Right renal pelvis (tissue), 4 donors: ENCODE data around the gene GPR63. TPM values are rescaled to one million over a fixed set of nuclear protein-coding genes. Genes with fewer than 3 reads are reported as not detected.

ENCODE experiments used
- DNase-seq, 4 donors: peaks; one replicate each; pipeline ENCODE4 v3.0.0-alpha.2; 2013; ENCODE audit warnings: low read depth in 4 of 4, low spot score in 3 of 4, missing footprints in 1 of 4
- polyA plus RNA-seq, 4 donors: library from polyadenylated mRNA; unstranded; fragments of 120-200 nt; gene quantifications; one replicate each; pipeline ENCODE4 v1.2.1, GENCODE V29; 2013; ENCODE audit not compliant: insufficient read length in 4 of 4

The GPR63 gene
- polyA plus RNA-seq, 4 donors: 2.6 to 3.8 (median 3.4) TPM

DNA sequence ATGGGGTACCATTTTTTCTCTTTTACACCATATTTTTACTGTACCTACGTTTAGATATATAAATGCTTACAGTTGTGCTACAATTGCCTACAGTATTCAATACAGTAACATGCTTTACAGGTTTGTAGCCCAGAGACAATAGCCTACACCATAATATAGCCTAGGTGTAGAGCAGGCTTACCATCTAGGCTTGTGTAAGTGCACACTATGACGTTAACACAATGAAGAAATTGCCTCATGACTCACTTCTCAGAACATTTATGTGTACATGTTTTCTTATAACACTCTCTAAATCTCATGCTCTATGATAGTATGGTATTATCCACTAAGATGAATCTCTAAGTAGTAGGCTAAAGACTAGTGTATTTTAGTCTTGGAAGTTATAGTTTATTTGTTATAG is 13.5 kb downstream of the GPR63 start:
- no peak for DNase-seq

DNA sequence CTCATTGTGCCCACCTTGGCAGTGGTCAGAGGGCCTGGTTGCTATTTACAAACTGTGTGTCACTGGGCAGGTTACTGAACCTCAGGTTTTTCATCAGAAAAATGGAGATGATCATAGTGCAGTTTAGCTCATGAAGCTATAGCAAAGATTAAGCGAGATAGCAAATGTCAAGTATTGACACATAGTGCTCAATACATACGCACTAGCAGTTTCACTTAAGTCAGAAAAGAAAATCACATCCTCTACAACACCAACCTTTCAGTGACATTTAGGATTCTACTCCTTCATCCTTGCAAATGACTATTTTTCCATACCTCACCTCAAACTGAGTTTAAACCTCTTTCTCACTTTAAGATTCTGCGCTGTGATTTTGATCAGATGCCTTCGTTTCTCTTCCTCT is 16.2 kb downstream of the GPR63 start:
- no peak for DNase-seq

DNA sequence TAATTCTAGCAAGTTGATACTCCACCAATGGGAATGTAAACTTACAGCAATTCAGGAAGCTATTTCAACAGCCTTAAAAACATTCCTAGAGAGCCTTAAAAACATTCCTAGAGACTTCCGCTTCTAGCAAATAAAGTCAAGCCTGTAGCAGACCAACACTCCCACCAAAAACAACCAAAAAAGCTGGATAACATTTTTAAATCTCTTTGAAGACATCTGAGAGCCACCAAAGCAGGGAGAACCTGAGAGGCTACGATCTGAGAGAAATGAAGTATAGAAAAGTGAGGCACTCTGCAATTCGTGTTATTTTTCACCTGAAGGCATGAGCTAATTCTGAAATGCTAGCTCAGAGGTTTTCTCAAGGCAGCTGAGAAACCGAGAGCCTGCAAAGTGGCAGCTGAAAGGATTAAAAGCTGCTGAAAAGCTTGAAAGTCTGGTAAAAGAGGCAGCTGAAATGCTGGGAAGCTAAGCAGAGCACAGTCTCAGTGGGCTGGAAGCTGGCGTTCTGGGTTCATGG is 20.9 kb downstream of the GPR63 start:
- no peak for DNase-seq

DNA sequence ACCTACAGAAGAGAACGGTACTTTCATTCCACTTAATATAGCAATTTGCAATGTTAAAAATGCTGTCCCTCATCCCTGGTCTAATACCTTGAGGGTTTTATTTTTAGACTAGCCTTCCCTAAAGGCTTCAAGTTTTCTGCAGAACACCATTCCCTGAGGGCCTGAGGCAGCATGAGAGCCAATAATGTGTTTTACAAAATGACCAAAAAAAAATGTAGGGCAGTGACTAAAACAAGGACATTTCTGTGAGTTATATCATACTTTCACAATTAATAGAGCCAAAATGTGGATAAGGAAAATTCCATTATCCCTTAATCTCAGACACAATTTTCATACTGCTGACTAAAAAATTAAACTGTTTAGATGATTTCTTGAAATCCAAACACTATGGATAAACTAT is 22.7 kb downstream of the GPR63 start:
- no peak for DNase-seq

DNA sequence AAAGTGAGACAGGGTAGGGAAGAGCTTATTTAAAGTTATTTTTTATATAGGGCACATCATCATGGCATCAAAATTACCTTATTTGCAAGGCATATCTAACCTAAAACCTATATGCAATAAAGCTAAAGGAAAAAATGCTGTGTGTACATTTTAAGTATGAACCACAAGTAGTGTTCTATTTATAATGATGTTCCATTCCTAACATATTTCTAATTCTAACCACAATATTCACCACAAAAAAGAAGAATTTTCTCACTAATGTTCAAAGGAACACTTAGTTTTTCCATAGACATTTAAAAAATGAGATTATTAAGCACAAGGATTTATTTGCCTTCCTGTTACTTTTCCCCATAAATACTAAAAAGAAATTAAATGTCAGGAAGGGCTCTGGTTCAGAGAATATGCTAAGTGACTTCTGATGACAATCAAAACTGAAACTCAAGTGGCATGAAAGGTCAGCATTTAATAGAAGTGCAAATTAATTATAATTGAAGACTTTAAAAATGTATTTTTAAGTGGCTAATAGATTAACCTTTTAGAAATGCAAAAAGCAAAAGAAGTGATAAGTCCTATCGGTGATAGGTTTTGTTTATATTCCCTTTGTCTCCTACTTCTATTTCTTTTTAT is 25.1 kb downstream of the GPR63 start:
- no peak for DNase-seq

DNA sequence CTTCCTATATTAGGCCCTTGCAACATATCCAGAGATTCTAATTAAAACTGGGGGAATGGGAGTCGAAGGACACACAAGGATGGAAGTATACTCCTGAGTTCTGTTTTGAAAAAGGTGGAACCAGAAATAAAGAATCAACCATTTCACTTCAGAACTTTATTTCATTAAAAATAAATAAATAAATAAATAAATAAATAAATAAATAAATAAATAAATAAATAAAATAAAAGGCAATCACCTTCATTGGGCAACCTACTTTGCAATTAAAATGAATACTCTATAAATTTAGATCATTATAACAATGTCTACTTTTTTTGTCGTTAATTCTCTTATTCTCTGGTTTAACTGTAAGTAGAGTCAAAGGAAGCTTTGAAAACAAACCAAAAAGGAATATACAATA is 25.6 kb downstream of the GPR63 start:
- no peak for DNase-seq

DNA sequence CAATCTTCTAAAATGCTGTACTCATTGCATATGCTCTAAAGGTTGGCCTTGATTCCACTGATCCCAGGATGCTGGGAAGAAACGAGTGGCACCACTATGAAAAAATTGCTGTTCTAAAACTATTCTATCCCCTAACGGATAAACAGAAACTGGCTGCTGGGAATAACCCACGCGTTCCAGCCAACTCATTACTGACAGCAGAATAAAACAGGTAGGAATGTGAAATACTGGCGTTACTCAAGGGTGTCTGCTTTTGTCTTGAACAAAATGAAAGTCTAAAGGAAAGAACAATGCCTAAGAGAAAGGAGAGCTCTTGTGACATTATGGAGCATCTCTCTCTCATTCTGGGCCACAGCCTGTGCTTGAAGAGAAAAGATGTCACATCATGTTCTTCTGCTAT is 26.1 kb downstream of the GPR63 start:
- no peak for DNase-seq

DNA sequence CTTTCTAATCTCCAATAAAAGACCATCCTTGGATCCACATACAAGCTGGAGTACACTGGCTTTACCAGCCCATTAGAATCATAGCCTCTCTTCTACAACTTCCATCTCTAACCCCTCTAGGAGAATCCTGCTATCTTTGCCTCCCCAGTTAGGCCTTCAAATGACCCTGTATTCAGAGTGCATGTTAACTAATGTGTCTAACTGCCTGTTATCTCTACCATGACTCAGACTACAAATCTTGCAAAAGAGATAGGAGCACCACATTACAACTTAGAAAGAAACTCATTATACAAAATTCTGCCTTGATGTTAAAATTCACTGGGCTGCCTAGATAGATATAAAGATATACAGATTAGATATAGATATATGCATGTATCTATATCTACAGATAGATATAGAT is 28.2 kb downstream of the GPR63 start:
- no peak for DNase-seq

DNA sequence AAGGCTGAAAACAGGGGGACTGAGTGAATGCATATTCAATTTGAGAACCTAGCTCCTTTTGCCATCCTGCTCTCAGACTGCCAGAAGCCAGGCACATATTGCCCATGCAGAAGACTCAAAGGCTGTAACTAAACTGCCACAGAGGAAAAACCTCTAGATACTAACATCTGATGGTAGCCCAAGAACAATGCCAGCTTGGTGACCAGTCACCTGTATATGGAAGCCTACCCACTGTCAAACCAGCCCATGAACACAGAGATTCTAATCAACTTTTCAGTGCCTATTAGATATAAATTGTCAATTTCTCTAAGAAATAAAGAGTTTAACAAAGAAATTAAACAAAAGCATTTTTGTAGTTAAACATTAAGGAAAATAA is 34.2 kb downstream of the GPR63 start:
- DNase-seq: no peak

DNA sequence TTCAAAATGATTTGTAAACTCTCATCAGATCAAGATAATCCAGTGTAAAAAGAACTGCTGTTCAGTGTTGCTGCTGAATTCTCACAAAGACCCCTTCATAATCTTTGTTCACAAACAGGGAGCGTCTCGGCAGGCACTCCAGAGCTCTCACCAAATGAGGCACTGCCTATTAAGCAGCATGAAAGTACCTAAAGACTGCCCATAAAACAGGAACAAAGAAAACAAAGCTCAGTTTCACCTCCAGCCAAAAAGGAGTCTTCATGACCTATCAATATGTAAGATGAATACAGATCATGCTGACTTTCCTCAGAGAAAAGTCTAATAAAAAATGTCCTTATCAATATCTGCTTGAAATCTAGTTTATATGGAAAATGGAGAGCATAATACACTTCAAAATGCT is 41.8 kb downstream of the GPR63 start:
- no peak for DNase-seq

DNA sequence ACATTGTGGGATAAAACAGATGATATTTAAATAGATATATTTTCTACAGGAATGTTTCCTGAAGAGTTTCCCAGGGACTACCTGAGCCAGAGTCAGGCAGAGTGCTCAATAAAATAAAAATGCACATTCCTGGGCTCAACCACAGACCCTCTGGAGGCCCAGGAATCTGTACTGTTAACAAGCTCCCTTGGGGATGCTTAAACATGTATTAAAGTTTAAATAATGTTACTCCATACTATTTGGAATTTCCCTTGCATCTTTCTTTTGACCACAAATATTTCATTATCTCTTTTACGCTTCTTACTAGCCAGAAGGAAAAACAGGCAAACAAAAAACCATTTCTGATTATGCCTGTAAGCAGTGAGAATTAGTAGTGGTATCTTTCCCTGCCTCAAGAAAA is 42.3 kb downstream of the GPR63 start:
- no peak for DNase-seq

DNA sequence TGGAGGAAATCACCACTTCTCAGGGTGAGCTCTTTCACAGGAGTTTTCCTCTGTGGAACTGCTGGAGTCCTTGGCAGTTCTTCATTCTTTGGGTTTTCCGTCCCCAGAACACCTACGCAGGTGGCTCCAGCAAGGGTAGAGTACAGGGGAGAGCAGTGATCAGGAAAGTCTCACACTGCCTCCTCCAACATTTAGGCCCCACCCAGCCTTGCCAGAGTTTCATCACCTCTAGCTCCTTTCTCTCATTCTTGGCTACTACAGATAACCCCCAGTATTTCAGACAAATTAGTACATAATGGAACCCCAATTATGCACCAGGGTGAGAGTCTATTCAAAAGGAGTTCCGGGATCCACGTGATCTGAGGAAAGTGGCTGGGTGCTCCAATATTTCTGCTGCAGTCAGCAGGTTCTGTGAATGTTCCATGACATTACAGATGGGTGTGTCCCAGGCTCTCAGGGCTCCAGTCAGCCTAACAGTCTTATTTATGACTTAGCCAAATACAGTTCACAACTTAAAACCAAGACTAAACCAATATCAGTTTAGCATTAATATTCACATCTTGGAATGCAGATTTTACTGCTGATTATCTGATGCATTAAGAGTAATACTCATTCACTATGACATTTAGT is 44.6 kb downstream of the GPR63 start:
- DNase-seq: no peak

DNA sequence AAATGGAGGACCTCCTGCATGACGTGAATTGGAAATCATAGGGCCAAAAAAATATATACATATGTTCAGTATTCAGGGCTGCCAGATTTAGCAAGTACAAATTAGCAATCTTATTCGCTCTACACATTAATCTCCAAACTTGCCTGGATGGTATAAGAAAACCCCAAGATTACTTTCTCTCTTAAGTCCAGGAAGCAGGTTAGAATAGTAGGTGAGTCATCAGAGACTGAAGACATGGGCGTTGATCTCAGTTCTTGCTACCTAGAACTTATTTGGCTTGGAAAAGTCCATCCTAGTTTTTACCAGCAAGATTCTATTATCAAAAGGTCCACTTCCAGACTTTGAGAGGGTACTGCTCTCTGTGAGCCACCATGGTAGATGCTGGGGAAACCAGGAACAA is 47.4 kb downstream of the GPR63 start:
- DNase-seq: no peak

DNA sequence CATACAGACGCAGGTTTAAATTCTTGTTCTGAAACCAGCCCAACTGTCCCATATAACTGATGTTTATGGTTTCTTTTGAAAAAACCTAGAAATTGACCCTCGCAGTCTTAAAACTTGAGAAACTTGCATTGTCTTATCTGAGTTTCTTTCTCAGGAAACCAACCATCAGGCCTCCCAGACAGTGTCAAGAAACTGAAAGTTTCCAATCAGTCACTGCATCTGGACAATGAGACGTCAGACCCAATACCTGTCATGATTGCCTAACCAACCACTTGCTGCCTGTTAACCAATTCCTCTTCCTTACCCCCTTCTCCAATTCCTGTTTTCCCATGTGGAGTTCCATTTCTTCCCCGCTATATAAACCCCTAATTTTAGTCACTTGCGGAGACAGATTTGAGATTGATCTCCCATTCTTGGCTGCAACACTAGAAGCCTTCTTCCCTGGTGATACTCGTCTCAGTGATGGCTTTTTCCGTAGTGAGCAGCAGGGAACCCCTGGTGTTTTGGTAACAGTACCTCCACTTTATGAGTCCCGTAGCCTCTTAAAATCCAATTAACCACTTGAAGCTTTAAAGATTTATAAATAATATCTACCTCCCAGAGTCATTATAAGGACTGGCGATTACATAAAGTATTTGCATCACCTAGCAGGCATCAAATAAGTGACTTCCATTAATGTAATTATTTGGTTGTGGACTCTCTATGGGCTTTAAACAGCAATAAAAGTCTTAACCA is 49.3 kb downstream of the GPR63 start:
- no peak for DNase-seq

DNA sequence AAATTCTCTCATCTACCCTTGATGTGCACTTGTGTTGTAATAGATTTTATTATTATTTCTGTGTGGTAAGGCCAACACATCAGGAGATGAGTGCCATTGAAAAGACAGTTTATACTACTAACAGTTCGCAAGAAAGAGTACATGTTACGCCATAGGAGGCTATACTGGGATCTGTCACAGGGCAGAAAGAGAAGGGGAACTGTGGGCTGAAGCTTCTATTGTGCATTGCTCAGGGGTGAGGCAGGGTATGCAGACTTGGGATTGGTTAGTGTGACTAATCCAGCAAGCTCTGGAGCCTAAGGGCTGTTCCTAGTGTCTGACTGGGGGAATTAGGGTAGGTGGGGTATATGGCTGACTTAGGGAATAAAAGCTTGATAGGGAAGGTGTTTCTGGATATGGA is 50.9 kb downstream of the GPR63 start:
- DNase-seq: no peak

DNA sequence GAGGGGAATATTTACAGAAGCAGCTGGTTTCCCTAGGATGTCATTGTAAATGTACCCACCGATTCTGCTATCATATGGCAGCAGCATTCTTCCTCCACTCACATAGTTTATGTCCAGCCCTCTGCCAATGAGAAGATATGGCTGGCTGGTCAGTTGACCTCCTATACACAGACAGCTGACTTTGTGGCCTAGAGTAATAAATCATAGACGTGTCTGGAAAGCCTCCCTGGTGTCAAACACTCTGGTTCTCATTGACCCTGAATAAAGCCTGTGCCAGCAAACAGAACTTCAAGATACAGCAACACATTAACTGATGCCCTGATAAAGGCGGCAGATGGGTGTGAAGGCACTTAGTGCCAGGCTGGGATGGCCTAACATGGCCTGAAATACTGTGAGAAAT is 52.6 kb downstream of the GPR63 start:
- no peak for DNase-seq

DNA sequence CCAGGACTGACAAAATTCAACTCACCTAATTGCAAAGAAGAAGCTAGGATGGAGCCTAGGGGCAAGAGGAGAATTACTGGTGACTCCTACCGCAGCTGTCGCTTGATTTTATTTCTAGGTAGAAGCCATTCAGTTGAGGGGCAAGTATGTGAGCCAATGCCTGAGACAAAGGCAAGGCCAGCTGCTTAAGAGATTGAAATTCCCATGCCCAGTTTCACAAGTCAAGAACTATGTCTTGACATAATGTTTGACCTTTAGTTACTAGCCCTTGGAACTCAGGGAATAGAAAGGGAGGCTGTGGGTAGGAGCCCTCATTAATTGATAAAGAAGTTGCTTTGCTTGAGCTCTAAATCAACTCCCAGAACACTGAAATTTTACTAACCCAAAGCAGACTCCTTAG is 54.0 kb downstream of the GPR63 start:
- no peak for DNase-seq

DNA sequence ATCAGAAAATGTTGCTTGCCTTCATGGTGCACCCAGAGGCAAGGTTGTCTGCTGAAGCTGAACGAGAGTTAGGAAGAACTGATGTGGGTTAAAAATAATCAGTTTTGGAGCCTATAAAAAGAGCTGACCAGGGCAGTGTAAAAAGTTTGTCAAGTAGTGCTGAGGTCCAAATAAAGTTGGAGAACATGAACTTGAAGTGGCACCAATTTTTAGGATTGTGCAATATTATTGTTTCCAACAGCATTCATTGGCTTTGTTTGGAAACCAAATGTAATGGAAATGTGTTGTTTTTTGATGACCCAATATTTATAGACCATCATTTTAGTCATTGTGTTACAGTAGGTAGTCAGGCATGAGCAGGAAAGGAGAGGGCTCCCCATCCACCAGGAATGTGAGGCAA is 55.7 kb downstream of the GPR63 start:
- DNase-seq: no peak

DNA sequence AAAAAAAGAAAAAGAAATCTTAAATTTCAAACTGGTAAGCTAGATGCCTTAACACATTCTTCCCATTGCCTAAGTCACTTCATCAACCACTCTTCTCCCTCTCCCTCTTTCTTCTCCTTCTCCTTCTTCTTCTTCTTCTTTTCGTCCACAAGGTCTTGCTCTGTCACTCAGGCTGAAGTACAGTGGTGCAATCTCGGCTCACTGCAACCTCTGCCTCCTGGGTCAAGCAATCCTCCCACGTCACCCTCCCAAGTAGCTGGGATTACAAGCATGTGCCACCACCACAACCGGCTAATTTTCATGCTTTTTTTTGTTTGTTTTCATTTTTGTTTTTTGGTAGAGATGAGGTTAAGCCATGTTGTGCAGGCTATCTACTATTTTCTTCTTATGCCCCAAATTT is 60.2 kb downstream of the GPR63 start:
- DNase-seq: no peak

DNA sequence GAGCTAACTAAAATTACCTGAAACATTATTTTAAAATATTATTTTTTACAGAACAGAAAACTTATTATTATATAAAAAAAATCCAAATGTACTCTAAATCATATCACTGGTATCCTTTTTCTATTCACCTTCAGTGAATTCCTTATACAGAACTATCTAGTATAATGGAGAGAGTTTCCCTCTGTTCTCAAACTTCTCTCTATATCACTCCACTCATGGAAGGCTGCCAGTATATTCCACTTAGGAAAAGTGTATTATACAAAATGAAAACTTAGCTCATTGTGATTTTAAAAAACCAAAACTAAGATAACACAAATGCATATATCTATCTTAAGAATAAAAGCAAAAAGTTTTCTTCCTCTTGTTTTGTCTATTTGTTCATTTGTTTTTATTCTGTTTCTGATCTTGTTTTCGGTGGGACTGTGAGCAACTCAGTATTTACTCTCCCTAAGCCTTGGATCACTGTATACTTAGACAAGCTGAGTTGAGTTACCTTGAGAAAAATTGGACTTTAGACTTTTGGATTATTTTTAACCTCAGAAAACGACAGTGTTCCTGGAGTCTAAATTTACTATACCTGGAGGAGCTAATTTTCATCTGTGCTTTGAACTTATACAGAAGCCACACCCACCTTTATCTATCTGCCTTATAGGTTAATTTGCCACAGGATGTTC is 61.4 kb downstream of the GPR63 start:
- no peak for DNase-seq

DNA sequence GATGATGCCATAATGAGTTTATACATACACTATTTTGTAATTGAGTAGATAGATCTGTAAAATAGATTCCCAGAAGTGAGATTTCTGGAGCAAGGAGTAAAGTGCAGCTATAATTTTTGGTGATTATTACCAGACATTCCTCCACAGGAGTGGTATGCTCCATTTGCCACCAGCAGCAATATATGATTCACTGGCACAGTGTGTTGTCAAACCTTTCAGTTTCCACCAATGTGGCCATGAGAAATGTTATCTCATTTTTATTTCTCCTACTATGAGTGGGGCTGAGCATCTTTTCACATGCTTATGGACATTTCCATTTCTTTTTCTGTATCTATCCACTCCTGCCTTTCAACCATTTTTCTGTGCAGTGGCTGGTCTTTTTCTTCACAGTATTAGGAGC is 70.5 kb downstream of the GPR63 start:
- no peak for DNase-seq

DNA sequence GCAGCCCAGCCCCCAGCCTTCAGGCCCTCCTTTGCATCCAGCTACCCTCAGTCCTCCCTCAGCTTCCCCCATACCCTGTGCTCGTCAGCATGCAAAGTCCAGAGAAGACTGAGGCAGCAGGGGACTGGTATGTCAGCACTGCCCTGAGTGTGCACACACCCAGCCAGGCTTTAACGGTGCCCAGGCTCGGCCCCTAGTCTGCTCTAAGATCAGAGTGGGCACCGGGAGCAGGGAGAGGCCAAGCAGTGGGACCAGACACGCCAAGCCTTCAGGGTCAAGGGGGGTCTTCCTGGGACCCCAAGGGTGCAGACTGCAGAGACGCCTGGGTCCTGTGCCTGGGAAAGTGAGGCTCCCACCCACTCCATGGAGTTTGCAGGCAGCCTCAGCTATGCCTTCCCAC is 74.7 kb downstream of the GPR63 start:
- no peak for DNase-seq
